ENCODE measurements around the gene KAZALD1.

DNA sequence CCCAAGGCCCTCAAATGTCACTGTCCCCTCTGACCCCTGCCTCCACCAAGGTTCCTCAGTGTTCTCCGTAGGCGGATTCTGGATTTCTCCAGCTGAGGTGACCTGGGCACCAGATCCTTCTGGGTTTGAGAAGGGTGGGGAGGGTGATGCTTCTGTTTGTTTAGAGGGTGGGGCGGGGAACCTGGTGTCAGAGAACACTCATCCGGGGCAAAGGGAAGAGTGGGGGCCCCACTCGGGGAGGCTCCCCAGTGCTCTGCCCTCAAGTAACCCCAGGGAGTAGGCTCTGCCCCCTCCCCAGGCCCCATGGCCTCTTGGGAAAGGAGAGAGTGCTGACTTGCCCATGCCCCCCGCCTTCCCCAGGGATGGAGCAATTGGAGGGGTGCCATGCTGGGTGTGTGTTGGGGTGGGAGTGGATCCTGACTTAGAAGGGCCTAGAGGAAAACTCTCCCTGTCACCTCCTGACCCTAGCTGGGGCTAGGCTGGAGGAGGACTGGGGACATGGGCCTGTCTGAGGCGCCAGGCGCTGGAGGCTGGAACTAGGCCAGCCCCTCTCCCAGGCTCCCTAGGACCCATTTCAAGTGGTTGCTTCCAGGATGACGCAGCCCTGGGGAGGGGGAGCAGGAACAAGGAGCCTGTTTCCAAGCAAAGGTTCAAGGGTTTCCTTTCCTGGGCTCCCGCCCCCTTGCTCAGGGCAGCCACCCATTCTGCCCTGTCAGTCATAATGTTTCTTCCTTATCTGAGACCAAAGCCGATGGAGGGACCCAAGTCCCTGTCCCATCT is 27.9 kb downstream of the KAZALD1 start:
- no peak for TF ChIP-seq EZH2 (IDR thresholded peaks at IDR 0.05)
- no peak for TF ChIP-seq POLR2AphosphoS5 (IDR thresholded peaks at IDR 0.05; ENCODE audit: borderline replicate concordance, low read depth, low read length)
